ENCODE measurements around the gene CFAP210. TPM values are rescaled to one million over a fixed set of nuclear protein-coding genes. Genes with fewer than 3 reads are reported as not detected.

The CFAP210 gene
- total and polyA plus RNA-seq, 9 of the 15 experiments (the other 6 are each of a cell fraction or from before 2014, with no cell fraction given): 0.75 to 3.6 (median 1.3) TPM

- BruUV-seq (replicated peaks): no TSS peak
- Histone ChIP-seq H3K36me3 (ENCODE audit: control insufficient read depth, insufficient read depth, low read length) (peaks cover 36% of the 10 kb centered on the region), H4K20me1 (replicated peaks; ENCODE audit: control insufficient read depth, insufficient read depth, low read length) (no peaks in the 10 kb centered on the region), H3K4me3 (no peak overlapping the region), H2AFZ (ENCODE audit: low read depth, low read length) (no peak overlapping the region), H3K4me1 (replicated peaks in 1 of 2; ENCODE audit: control insufficient read depth in 2 of 2, insufficient read depth in 2 of 2, low read length in 2 of 2) (peaks cover 0 to 11% of the 10 kb centered on the region in 2 experiments; a peak in 3 of 5 replicates), H3K9me3 (replicated peaks; ENCODE audit: control insufficient read depth, insufficient read depth, low read depth, low read length) (no peaks in the 10 kb centered on the region), H3K27me3 (ENCODE audit: control insufficient read depth in 2 of 2, insufficient read depth in 2 of 2, low read length in 2 of 2) (no peaks in the 10 kb centered on the region), H3K4me2 (ENCODE audit: insufficient read depth, low read length) (no peak overlapping the region), H3K27ac (ENCODE audit: extremely low read depth, low read depth, low read length) (no peak overlapping the region), H3K9ac (ENCODE audit: insufficient read depth in 1 of 2, low read depth in 2 of 2, low read length in 2 of 2) (no peak overlapping the region), H3K9me1 (ENCODE audit: control insufficient read depth, insufficient read depth, low read length) (no peaks in the 10 kb centered on the region), H3K79me2 (ENCODE audit: control insufficient read depth, insufficient read depth, low read length) (no peaks in the 10 kb centered on the region)
- POLR2A ChIA-PET: interaction anchor here (4.0 kb wide), 1 partner anchor 12 kb away, joined by 17 read pairs; no protein-coding TSS in a partner anchor
- DNase-seq (ENCODE audit: extremely low read depth in 1 of 4, low spot score in 3 of 4): no peak
- WGBS (ENCODE audit: insufficient coverage, low coverage, missing lambda C conversion rate): 96% methylated on average over 2 of the region's 2 CpGs
- no peak for FAIRE-seq
- in situ Hi-C loops (cut with MboI) (no loop called here), intact Hi-C loops (cut with micrococcal nuclease) (loop anchor here (5.0 kb wide), 1 partner anchor 91 kb away; the partner anchor contains the start of gene KLHL23)
- CTCF ChIA-PET (ENCODE audit: low intra/inter-chr PET ratio): no interaction called here
- TF ChIP-seq CBFB (CRISPR knock-in tag; IDR thresholded peaks at IDR 0.05) (no peak), XRCC5 (IDR thresholded peaks at IDR 0.05; ENCODE audit: low read depth, low read length) (no peak), RBM15 (IDR thresholded peaks at IDR 0.05; ENCODE audit: insufficient read depth, low read length) (no peak), PML (IDR thresholded peaks at IDR 0.05; ENCODE audit: low read length) (no peak)
- ATAC-seq: no peak
Observed at GRCh38 chr2:169641464-169641863, 52.7 kb downstream of the CFAP210 start.

DNA sequence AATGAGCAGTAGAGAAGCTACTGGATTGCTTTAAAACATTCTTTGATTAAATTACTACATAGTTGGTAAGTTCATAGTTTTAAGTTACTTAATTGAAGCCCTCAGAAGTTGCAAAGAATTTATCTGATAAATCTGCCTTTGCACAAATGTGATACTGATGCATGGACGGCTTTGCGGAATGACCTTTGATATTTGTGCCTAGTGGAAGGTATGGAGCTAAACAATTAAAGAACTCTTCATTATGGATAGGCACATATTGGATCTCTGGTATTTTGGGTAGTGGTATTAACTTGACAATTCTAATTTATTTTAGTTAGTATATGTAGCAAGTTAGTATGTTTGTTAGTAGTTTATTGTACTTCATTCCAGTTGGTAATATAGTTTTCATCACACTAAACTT, 54.1 kb downstream of the CFAP210 start:
- Histone ChIP-seq H3K4me2 (ENCODE audit: insufficient read depth, low read length) (no peak overlapping the region), H3K9me1 (ENCODE audit: control insufficient read depth, insufficient read depth, low read length) (no peaks in the 10 kb centered on the region), H3K9ac (ENCODE audit: insufficient read depth in 1 of 2, low read depth in 2 of 2, low read length in 2 of 2) (no peak overlapping the region), H3K79me2 (ENCODE audit: control insufficient read depth, insufficient read depth, low read length) (no peaks in the 10 kb centered on the region), H3K4me3 (no peak overlapping the region), H3K4me1 (replicated peaks in 1 of 2; ENCODE audit: control insufficient read depth in 2 of 2, insufficient read depth in 2 of 2, low read length in 2 of 2) (peaks cover 0 to 11% of the 10 kb centered on the region in 2 experiments; a peak in 3 of 5 replicates), H3K9me3 (replicated peaks; ENCODE audit: control insufficient read depth, insufficient read depth, low read depth, low read length) (no peaks in the 10 kb centered on the region), H2AFZ (ENCODE audit: low read depth, low read length) (no peak overlapping the region), H3K27ac (ENCODE audit: extremely low read depth, low read depth, low read length) (no peak overlapping the region), H3K27me3 (ENCODE audit: control insufficient read depth in 2 of 2, insufficient read depth in 2 of 2, low read length in 2 of 2) (no peaks in the 10 kb centered on the region), H3K36me3 (ENCODE audit: control insufficient read depth, insufficient read depth, low read length) (peaks cover 49% of the 10 kb centered on the region), H4K20me1 (replicated peaks; ENCODE audit: control insufficient read depth, insufficient read depth, low read length) (no peaks in the 10 kb centered on the region)
- TF ChIP-seq FOXJ2 (tag; IDR thresholded peaks at IDR 0.05) (0 out of 2 replicates have a peak, but pooled peaks have one; percentile 14), ESRRA (IDR thresholded peaks at IDR 0.05; ENCODE audit: borderline replicate concordance, low read depth) (no peak)
- POLR2A ChIA-PET: interaction anchor here (0.8 to 4.0 kb wide), 5 partner anchors 10 to 89 kb away, joined by 3 to 17 read pairs (median 3); no protein-coding TSS in a partner anchor
- no peak for DNase-seq (ENCODE audit: extremely low read depth in 1 of 4, low spot score in 3 of 4)
- CTCF ChIA-PET (ENCODE audit: low intra/inter-chr PET ratio): no interaction called here
- in situ Hi-C loops (cut with MboI) (no loop called here), intact Hi-C loops (cut with micrococcal nuclease) (loop anchor here (5.0 kb wide), 1 partner anchor 92 kb away; the partner anchor contains the start of gene KLHL23)
- no peak for ATAC-seq
- no peak for FAIRE-seq
- no TSS peak for BruUV-seq (replicated peaks)
- 58% methylated on average over 2 of the region's 2 CpGs for WGBS (ENCODE audit: insufficient coverage, low coverage, missing lambda C conversion rate)
